Stimulated activated CD8-positive, alpha-beta memory T cell treated with anti-CD3 and anti-CD28 coated beads, Interleukin-4, amount 100 ng/mL, for 4 hours (primary cell): ENCODE measurements around the gene RAB11A.

Experiments
- DNase-seq, 2 donors: peaks; one replicate each; pipeline ENCODE4 v3.0.0-alpha.2; 2020; ENCODE audit warnings: low read depth in 2 of 2, low spot score in 1 of 2

RAB11A gene

DNA sequence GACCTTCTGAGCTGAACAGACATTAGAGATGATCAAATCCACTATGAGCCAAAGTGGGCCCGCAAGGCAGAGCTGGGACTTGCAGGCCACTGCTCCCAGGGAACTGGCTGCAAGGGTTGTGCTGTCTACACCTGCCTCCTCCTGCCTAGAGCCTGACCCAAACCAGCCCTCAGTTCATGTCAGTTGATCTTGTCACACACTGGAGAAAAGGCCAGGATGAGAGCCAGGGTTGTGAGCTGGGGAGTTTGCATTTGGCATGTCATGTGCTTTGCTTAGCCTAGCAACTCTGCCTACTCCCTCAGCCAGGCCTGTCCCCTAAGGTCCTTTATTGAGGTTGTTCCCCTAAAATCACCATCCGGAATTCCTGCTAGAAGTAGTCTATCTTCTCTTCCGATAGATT is 67.8 kb downstream of the RAB11A start:
- DNase-seq, result no peak

DNA sequence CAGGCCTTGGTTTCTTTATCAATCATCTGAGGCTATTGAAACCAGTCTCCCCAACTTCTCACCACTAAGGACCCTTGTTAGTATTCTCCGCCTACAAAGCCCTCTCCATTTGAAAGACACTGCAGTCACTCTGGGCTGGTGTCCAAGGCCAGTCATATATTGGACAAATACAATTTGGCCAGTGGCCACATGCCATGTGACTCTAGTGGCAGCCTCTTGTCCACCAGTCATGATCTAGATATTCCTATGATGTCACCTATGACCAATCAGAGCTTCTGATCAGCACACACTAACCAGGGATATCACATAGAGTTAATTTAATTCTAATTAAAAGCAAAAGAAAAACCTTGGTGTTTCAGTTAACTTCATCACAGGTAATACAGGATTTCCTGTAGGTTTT is 68.2 kb downstream of the RAB11A start:
- no peak for DNase-seq

DNA sequence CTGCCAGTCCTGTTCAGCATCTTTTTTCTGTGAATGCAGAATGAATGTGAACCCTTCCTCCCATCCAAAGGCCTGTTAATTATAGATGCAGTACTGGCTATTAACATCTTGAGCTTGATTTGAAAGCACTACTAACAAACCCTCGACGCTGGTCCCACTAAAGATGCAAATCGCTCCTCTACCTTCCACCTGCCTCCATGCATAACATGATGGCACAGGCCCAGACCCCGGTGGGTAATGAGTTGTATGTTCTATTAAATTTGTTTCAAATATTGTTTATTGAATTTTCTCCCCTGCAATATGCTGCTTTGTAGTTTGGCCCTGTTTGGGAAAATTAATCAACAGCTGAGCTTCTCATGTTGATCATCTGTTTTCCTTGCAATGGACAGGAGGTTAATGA is 69.3 kb downstream of the RAB11A start:
- no peak for DNase-seq

DNA sequence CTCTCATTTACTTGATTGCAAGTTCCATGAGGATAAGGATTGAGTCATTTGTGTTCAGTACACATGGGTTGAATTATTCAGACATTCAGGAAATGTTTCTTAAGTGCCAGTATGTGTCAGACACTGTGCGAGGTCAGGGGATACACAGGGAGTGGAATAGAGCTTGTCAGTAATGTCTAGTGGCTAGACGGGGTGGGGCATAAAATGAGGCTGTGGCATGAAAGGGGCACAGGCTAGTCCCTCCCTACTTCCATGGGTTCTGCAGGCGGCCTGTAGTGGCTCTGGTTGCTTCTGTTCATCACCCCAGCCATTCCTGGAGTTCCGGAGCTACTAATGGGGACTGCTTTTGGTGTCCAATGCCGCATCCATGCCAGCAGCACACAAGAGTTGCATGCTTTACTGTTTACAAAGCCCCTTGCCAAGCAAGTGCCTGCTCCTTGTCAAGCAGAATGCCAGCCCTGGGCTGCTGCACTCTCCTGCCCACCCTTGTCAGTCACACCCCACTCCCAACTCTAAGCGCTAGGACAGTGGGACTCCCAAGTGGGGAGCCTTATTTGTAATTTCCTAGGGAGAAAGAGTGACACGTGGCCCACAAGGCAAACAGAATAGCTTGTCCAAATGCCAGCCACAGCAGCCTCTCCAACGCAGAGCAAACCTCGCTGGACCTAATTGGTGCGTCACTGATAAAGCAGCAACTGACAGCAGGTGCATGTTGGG is 70.8 kb downstream of the RAB11A start:
- no peak for DNase-seq

DNA sequence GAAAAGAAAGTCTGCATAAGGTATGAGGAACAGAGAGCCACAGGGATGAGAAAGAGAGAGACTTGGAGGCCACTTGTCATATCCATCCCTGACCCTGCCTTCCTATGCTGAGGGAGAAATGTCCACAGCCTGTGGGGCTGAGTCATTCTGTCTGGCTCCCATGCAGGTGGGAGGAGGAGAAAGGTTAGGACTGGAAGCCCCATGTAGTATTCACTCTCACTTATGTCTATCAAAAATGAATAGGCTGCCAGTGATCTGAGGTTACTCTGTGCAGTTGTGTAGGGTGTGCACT is 71.3 kb downstream of the RAB11A start:
- no peak for DNase-seq
